ENCODE data around the gene LASP1.

Gene LASP1

GRCh38 chr17:38867968-38868816, 1.7 kb upstream of the LASP1 start:
- no peak for TF ChIP-seq CTCF (IDR thresholded peaks at IDR 0.05)

GRCh38 chr17:38868817-38869525, 887 bp upstream of the LASP1 start:
- 0 out of 2 replicates have a peak, but pooled peaks have one; percentile 21 for TF ChIP-seq CTCF (IDR thresholded peaks at IDR 0.05)

GRCh38 chr17:38870259-38871165, 654 bp downstream of the LASP1 start:
- no peak for TF ChIP-seq CTCF (IDR thresholded peaks at IDR 0.05)

- TF ChIP-seq CTCF (IDR thresholded peaks at IDR 0.05), result peak; percentile 14; the same call in 1 of the 2 replicates
Observed at GRCh38 chr17:38871247-38872015, 1.6 kb downstream of the LASP1 start.

- no peak for TF ChIP-seq CTCF (IDR thresholded peaks at IDR 0.05)
Observed at GRCh38 chr17:38872027-38872511, 2.2 kb downstream of the LASP1 start.

- no peak for TF ChIP-seq CTCF (IDR thresholded peaks at IDR 0.05)
Observed at GRCh38 chr17:38872671-38873385, 3.0 kb downstream of the LASP1 start.

Data from LNCAP (cell line).